AG10803 (cell line): Measurements from ENCODE around the gene SMARCB1.

Experiments used
- DNase-seq: peaks from one replicate; pipeline ENCODE4 v3.0.0; 2010; ENCODE audit warnings: low read depth
- H3K4me3 ChIP-seq: 2 replicates; pipeline ENCODE4 v1.5.1; 2011; ENCODE audit warnings: mild to moderate bottlenecking, low read length, control low read depth
- CTCF ChIP-seq: conservative IDR thresholded peaks from 2 replicates; pipeline ENCODE4 v1.5.1; 2011; ENCODE audit warnings: mild to moderate bottlenecking, low read length, control low read depth, inconsistent platforms

The SMARCB1 gene

GRCh38 chr22:23831781-23832180, 45.0 kb downstream of the SMARCB1 start:
- no peak for TF ChIP-seq CTCF
- no peak for DNase-seq
- H3K4me3 ChIP-seq, result no peak overlapping the region

- no peak overlapping the region for H3K4me3 ChIP-seq
- TF ChIP-seq CTCF, result no peak
- no peak for DNase-seq
Observed at GRCh38 chr22:23832226-23833016, 45.7 kb downstream of the SMARCB1 start.

- H3K4me3 ChIP-seq, result no peak overlapping the region
- no peak for TF ChIP-seq CTCF
- DNase-seq, result no peak
Observed at GRCh38 chr22:23833017-23833751, 46.4 kb downstream of the SMARCB1 start.

- DNase-seq, result no peak
- H3K4me3 ChIP-seq, result no peak overlapping the region
- TF ChIP-seq CTCF, result no peak
Observed at GRCh38 chr22:23833911-23834317, 47.1 kb downstream of the SMARCB1 start.

- no peak for TF ChIP-seq CTCF
- no peak for DNase-seq
- no peak overlapping the region for H3K4me3 ChIP-seq
Observed at GRCh38 chr22:23834406-23834792, 47.6 kb downstream of the SMARCB1 start.

GRCh38 chr22:23834793-23835483, 48.2 kb downstream of the SMARCB1 start:
- no peak overlapping the region for H3K4me3 ChIP-seq
- TF ChIP-seq CTCF, result no peak
- no peak for DNase-seq
